Measurements from ENCODE around the gene STK32B.

The STK32B gene

DNA sequence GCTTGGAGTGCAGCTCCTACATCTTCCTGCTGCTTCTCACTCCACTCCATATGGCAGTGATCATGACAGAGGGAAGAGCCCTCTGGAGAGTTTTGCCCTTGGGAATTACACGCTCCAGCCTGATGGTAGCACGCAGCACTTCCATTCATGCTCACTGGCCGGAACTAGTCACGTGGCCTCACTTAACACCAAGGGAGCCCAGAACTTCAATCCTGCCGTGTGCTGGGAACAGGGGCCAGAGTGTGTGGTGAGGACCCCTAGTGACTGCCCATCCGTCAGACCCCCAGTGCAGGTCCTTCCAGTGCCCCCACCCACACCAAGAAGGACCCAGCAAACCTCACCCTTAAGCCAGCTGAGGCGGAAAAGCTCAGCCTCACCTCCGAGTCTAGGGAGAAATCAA, 426.3 kb downstream of the STK32B start:
- Histone ChIP-seq H2BK120ac (ENCODE audit: insufficient read depth, low read length, poor library complexity) (no peak overlapping the region), H4K12ac (ENCODE audit: low read depth, low read length) (no peak overlapping the region), H4K91ac (ENCODE audit: low read depth, low read length) (no peak overlapping the region), H3K27me3 (ENCODE audit: insufficient read depth, low read length) (no peaks in the 10 kb centered on the region), H3K9ac (ENCODE audit: low read length) (no peak overlapping the region), H3K27ac (ENCODE audit: low read depth, low read length) (no peak overlapping the region), H3K4me1 (ENCODE audit: control insufficient read depth in 1 of 2, insufficient read depth in 2 of 2, low read length in 2 of 2) (no peaks in the 10 kb centered on the region), H3K18ac (ENCODE audit: low read length) (no peak overlapping the region), H2BK5ac (ENCODE audit: low read depth, low read length, poor library complexity) (no peak overlapping the region), H3K79me1 (ENCODE audit: low read length) (no peaks in the 10 kb centered on the region), H4K8ac (ENCODE audit: low read depth, low read length) (no peak overlapping the region), H3K23ac (ENCODE audit: low read length) (no peak overlapping the region), H3K9me3 (ENCODE audit: insufficient read depth, low read depth, low read length) (no peaks in the 10 kb centered on the region), H3K79me2 (ENCODE audit: control insufficient read depth, insufficient read depth, low read length, poor library complexity) (no peaks in the 10 kb centered on the region), H3K4me2 (ENCODE audit: low read length) (no peak overlapping the region), H3K14ac (ENCODE audit: low read length) (no peak overlapping the region), H3K4ac (ENCODE audit: low read depth, low read length) (no peak overlapping the region), H2BK12ac (ENCODE audit: low read length) (no peak overlapping the region), H3K4me3 (ENCODE audit: low read depth, low read length) (no peak overlapping the region), H3K36me3 (ENCODE audit: control insufficient read depth in 1 of 2, insufficient read depth in 2 of 2, low read length in 2 of 2) (no peaks in the 10 kb centered on the region), H2AFZ (ENCODE audit: insufficient read depth, low read length, poor library complexity) (no peak overlapping the region), H2AK5ac (ENCODE audit: low read length) (no peak overlapping the region)
- DNase-seq: no peak
- no CpG with 5 or more reads among the region's 8 CpGs for WGBS (ENCODE audit: extremely low coverage, insufficient coverage, insufficient read length)

DNA sequence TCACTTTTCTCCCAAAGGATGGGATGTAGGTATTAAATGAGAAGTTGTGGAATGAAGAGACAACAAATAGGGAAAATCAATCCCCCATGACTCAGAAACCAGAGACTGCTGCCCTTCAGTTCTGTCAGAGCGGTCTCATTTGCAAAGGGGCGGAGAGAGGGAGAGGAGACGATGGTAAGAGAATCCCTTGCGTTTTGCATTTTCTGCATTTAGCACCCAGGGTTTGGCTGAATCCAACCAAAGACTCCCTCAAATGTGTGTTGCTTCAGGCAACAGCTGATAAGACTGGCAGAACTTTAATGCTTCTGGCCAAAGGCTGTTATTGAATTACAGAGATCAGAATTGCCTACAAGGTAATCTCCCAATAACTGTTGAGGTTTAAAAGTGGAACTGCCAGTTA, 426.9 kb downstream of the STK32B start:
- Histone ChIP-seq H2BK5ac (ENCODE audit: low read depth, low read length, poor library complexity) (no peak overlapping the region), H3K27ac (ENCODE audit: low read depth, low read length) (no peak overlapping the region), H3K4me2 (ENCODE audit: low read length) (no peak overlapping the region), H3K4me1 (ENCODE audit: control insufficient read depth in 1 of 2, insufficient read depth in 2 of 2, low read length in 2 of 2) (no peaks in the 10 kb centered on the region), H2BK120ac (ENCODE audit: insufficient read depth, low read length, poor library complexity) (no peak overlapping the region), H3K9me3 (ENCODE audit: insufficient read depth, low read depth, low read length) (no peaks in the 10 kb centered on the region), H3K27me3 (ENCODE audit: insufficient read depth, low read length) (no peaks in the 10 kb centered on the region), H2AFZ (ENCODE audit: insufficient read depth, low read length, poor library complexity) (no peak overlapping the region), H3K4ac (ENCODE audit: low read depth, low read length) (no peak overlapping the region), H3K23ac (ENCODE audit: low read length) (no peak overlapping the region), H3K18ac (ENCODE audit: low read length) (no peak overlapping the region), H2BK12ac (ENCODE audit: low read length) (no peak overlapping the region), H4K12ac (ENCODE audit: low read depth, low read length) (no peak overlapping the region), H4K91ac (ENCODE audit: low read depth, low read length) (no peak overlapping the region), H2AK5ac (ENCODE audit: low read length) (no peak overlapping the region), H4K8ac (ENCODE audit: low read depth, low read length) (no peak overlapping the region), H3K4me3 (ENCODE audit: low read depth, low read length) (no peak overlapping the region), H3K79me1 (ENCODE audit: low read length) (no peaks in the 10 kb centered on the region), H3K79me2 (ENCODE audit: control insufficient read depth, insufficient read depth, low read length, poor library complexity) (no peaks in the 10 kb centered on the region), H3K36me3 (ENCODE audit: control insufficient read depth in 1 of 2, insufficient read depth in 2 of 2, low read length in 2 of 2) (no peaks in the 10 kb centered on the region), H3K14ac (ENCODE audit: low read length) (no peak overlapping the region), H3K9ac (ENCODE audit: low read length) (no peak overlapping the region)
- no CpG with 5 or more reads among the region's 4 CpGs for WGBS (ENCODE audit: extremely low coverage, insufficient coverage, insufficient read length)
- DNase-seq: no peak

DNA sequence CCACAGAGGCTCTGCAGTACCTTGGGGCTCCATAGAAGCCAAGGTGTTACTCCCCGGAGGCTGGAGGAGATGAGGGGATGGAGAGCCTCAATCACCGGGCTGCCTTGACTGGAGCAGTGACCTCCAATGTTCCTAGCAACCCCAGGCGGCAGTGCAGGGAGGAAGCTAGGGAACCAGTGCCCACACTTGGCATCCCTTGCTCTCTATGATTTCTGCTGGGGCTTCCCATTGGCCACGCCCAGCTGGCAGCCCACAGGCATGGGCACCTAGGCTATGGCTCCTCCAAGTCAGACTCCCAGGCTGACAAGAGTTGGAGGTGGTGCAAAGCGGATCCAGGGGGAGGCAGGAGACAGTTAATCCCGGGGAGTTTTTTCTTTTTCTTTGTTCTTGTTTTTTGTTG, 427.4 kb downstream of the STK32B start:
- Histone ChIP-seq H4K12ac (ENCODE audit: low read depth, low read length) (no peak overlapping the region), H3K4ac (ENCODE audit: low read depth, low read length) (no peak overlapping the region), H3K18ac (ENCODE audit: low read length) (no peak overlapping the region), H3K9ac (ENCODE audit: low read length) (no peak overlapping the region), H2BK12ac (ENCODE audit: low read length) (no peak overlapping the region), H4K91ac (ENCODE audit: low read depth, low read length) (no peak overlapping the region), H2BK5ac (ENCODE audit: low read depth, low read length, poor library complexity) (no peak overlapping the region), H4K8ac (ENCODE audit: low read depth, low read length) (no peak overlapping the region), H3K9me3 (ENCODE audit: insufficient read depth, low read depth, low read length) (no peaks in the 10 kb centered on the region), H2BK120ac (ENCODE audit: insufficient read depth, low read length, poor library complexity) (no peak overlapping the region), H3K36me3 (ENCODE audit: control insufficient read depth in 1 of 2, insufficient read depth in 2 of 2, low read length in 2 of 2) (no peaks in the 10 kb centered on the region), H3K27ac (ENCODE audit: low read depth, low read length) (no peak overlapping the region), H2AFZ (ENCODE audit: insufficient read depth, low read length, poor library complexity) (no peak overlapping the region), H3K79me2 (ENCODE audit: control insufficient read depth, insufficient read depth, low read length, poor library complexity) (no peaks in the 10 kb centered on the region), H3K14ac (ENCODE audit: low read length) (no peak overlapping the region), H2AK5ac (ENCODE audit: low read length) (no peak overlapping the region), H3K4me1 (ENCODE audit: control insufficient read depth in 1 of 2, insufficient read depth in 2 of 2, low read length in 2 of 2) (no peaks in the 10 kb centered on the region), H3K4me2 (ENCODE audit: low read length) (no peak overlapping the region), H3K79me1 (ENCODE audit: low read length) (no peaks in the 10 kb centered on the region), H3K27me3 (ENCODE audit: insufficient read depth, low read length) (no peaks in the 10 kb centered on the region), H3K4me3 (ENCODE audit: low read depth, low read length) (no peak overlapping the region), H3K23ac (ENCODE audit: low read length) (no peak overlapping the region)
- WGBS (ENCODE audit: extremely low coverage, insufficient coverage, insufficient read length): no CpG with 5 or more reads among the region's 6 CpGs
- no peak for DNase-seq

DNA sequence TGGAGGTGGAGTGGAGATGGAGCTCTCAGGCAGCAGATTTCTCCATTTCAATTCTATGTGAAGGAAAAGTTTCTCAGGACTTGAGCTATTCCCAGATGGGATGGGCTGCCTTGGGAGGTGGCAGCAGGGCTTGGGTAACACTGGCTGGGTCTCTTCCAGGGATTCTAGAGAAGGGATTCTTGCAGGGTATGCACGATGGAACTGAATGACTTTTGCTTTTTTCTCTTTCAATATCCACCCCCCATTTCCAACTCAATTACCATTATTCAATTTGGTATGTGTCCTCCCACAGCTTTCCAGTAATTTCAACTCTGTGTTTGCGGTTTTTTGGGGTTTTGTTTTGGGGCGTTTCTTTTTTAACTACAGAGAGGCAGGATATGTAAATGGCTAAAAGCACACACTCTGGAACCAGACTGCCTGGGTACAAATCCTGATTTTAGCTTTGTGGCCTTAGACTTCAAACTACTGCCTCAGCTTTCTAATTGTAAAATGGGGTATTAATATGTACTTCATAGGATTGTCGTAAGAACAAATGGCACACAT, 428.3 kb downstream of the STK32B start:
- Histone ChIP-seq H3K4me2 (ENCODE audit: low read length) (no peak overlapping the region), H3K4ac (ENCODE audit: low read depth, low read length) (no peak overlapping the region)
- no CpG with 5 or more reads among the region's 4 CpGs for WGBS (ENCODE audit: extremely low coverage, insufficient coverage, insufficient read length)

More for the DNA sequence above, 428.3 kb downstream of the STK32B start:
- no peak overlapping the region for H4K91ac ChIP-seq (ENCODE audit: low read depth, low read length)
- no peak overlapping the region for H3K9ac ChIP-seq (ENCODE audit: low read length)
- no peak overlapping the region for H4K8ac ChIP-seq (ENCODE audit: low read depth, low read length)
- no peak overlapping the region for H3K18ac ChIP-seq (ENCODE audit: low read length)
- H4K12ac ChIP-seq (ENCODE audit: low read depth, low read length): no peak overlapping the region
- no peak overlapping the region for H3K27ac ChIP-seq (ENCODE audit: low read depth, low read length)
- no peaks in the 10 kb centered on the region for H3K9me3 ChIP-seq (ENCODE audit: insufficient read depth, low read depth, low read length)
- H2AFZ ChIP-seq (ENCODE audit: insufficient read depth, low read length, poor library complexity): no peak overlapping the region
- no peak overlapping the region for H3K4me3 ChIP-seq (ENCODE audit: low read depth, low read length)
- H3K27me3 ChIP-seq (ENCODE audit: insufficient read depth, low read length): no peaks in the 10 kb centered on the region
- H3K4me1 ChIP-seq (ENCODE audit: control insufficient read depth in 1 of 2, insufficient read depth in 2 of 2, low read length in 2 of 2): no peaks in the 10 kb centered on the region
- H3K79me2 ChIP-seq (ENCODE audit: control insufficient read depth, insufficient read depth, low read length, poor library complexity): no peaks in the 10 kb centered on the region
- H2BK120ac ChIP-seq (ENCODE audit: insufficient read depth, low read length, poor library complexity): no peak overlapping the region
- no peaks in the 10 kb centered on the region for H3K36me3 ChIP-seq (ENCODE audit: control insufficient read depth in 1 of 2, insufficient read depth in 2 of 2, low read length in 2 of 2)
- H3K23ac ChIP-seq (ENCODE audit: low read length): no peak overlapping the region
- no peaks in the 10 kb centered on the region for H3K79me1 ChIP-seq (ENCODE audit: low read length)
- no peak overlapping the region for H3K14ac ChIP-seq (ENCODE audit: low read length)
- H2BK5ac ChIP-seq (ENCODE audit: low read depth, low read length, poor library complexity): no peak overlapping the region
- H2AK5ac ChIP-seq (ENCODE audit: low read length): no peak overlapping the region
- DNase-seq: no peak
- H2BK12ac ChIP-seq (ENCODE audit: low read length): no peak overlapping the region
